Fibroblast of pulmonary artery (primary cell): Measurements from ENCODE around the gene CHST8.

Experiments
- DNase-seq: peaks from one replicate; pipeline ENCODE4 v3.0.0-alpha.2; 2010; ENCODE audit warnings: low read depth
- H3K4me3 ChIP-seq: replicated peaks from 2 replicates; pipeline ENCODE4 v1.5.1; 2011; ENCODE audit warnings: low read depth, mild to moderate bottlenecking, control low read depth, low read length, moderate library complexity
- CTCF ChIP-seq: IDR thresholded peaks from 2 replicates; pipeline ENCODE4 v1.5.1; 2011; ENCODE audit warnings: mild to moderate bottlenecking, control low read depth, low read length, inconsistent platforms; ENCODE audit errors: missing control alignments

Gene CHST8

GRCh38 chr19:33664744-33665143 lies 43.0 kb downstream of the CHST8 start:
- TF ChIP-seq CTCF, result no peak
- H3K4me3 ChIP-seq, result no peak overlapping the region
- no peak for DNase-seq

- no peak for DNase-seq
- no peak overlapping the region for H3K4me3 ChIP-seq
- TF ChIP-seq CTCF, result no peak
These were observed 44.2 kb downstream of the CHST8 start for GRCh38 chr19:33665776-33666595.

GRCh38 chr19:33667141-33667650 lies 45.4 kb downstream of the CHST8 start:
- no peak for TF ChIP-seq CTCF
- no peak for DNase-seq
- H3K4me3 ChIP-seq, result no peak overlapping the region

GRCh38 chr19:33667881-33668280 lies 46.1 kb downstream of the CHST8 start:
- no peak overlapping the region for H3K4me3 ChIP-seq
- no peak for DNase-seq
- TF ChIP-seq CTCF, result no peak

GRCh38 chr19:33668968-33669367 lies 47.2 kb downstream of the CHST8 start:
- TF ChIP-seq CTCF, result no peak
- no peak overlapping the region for H3K4me3 ChIP-seq
- DNase-seq, result no peak

DNA sequence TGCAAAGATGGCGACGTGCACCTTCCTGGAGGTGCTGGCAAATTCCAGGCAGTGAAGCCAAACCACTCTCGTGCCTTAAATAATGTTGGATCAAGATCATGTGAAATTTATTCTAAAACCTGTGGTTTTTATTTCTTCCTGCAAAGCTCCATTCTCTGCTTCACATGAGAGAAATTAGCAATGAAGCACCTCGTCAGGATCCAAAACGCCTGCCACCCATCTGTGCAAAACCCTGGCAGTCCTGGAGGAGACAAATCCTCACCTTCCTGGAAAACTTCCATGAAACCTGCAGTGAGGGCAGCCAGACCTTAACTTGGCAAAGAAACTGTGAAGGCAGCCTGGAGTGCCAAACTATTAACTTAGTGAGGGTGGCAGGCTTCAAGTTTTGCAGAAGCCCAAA lies 47.6 kb downstream of the CHST8 start:
- no peak for DNase-seq
- no peak for TF ChIP-seq CTCF
- no peak overlapping the region for H3K4me3 ChIP-seq

- no peak for DNase-seq
- TF ChIP-seq CTCF, result no peak
- H3K4me3 ChIP-seq, result no peak overlapping the region
These were observed 48.6 kb downstream of the CHST8 start for GRCh38 chr19:33670398-33670797.
